Spleen (tissue), 7 donors: ENCODE results near the gene CAMKV.

ENCODE experiments used
- CTCF ChIP-seq, 11 experiments: fragments of 200-600 bp in 7 of 11; fragments of 450-650 bp in 4 of 11; sonication (generic) in 4 of 11; IDR thresholded peaks in 8 of 11; conservative IDR thresholded peaks in 3 of 11; 1 replicate in 7 of 11; 2 replicates in 4 of 11; pipeline versions ENCODE4 v1.4.0 to v1.8.0; 2016 to 2021; ENCODE audit warnings: antibody characterized with exemption in 11 of 11, inconsistent platforms in 4 of 11, mild to moderate bottlenecking in 1 of 11
- POLR2A ChIP-seq, 3 donors: fragments of 450-650 bp; IDR thresholded peaks; one replicate each; pipeline ENCODE4 v1.5.1; 2017; ENCODE audit warnings: antibody characterized with exemption in 3 of 3, mild to moderate bottlenecking in 1 of 3
- donor health status: DM: no; HTN: no; CAD: no; lungs with moderate emphysema.
- donor health status: DM: no; HTN: no; CAD: no.
- donor health status: DM: no; HTN: no; CAD: no.

GRCh38 chr3:49877716-49878115, 8.0 kb upstream of the CAMKV start:
- TF ChIP-seq CTCF (IDR thresholded peaks at IDR 0.05 in 8 of 11, conservative IDR thresholded peaks at IDR 0.05 in 3 of 11), result no peak
- TF ChIP-seq POLR2A (IDR thresholded peaks at IDR 0.05), result no peak
